ENCODE results near the gene TAX1BP3. TPM values are rescaled to one million over a fixed set of nuclear protein-coding genes. Genes with fewer than 3 reads are reported as not detected.

Gene TAX1BP3
- total RNA-seq, 2 experiments from 2014 or later = 6.0 to 6.6 TPM

DNA sequence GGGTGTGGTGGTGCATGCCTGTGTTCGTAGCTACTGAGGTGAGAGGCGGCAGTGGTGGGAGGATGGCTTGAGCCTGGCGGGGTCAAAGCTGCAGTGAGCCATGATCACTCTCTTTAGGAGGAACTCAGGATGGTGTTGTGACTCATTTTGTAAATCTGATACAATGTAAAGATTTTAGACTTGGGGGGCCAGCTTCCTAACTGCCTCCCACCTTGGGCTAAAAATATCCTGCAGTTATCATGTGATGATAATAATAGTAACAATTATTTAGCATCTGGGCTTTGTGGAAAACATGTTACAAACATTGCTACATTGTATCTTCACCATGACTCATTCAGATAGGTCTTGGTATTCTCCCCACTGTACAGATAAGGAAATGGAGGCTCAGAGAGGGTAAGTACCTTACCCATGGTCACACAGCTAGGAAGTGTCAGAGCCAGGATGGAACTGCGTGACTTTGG lies 24.5 kb downstream of the TAX1BP3 start:
- no peaks in the 10 kb centered on the region for H3K4me1 Mint-ChIP-seq (ENCODE audit: low read depth)
- intact Hi-C loops (cut with DNase I, micrococcal nuclease) = loop anchor here in 1 of 2 experiments (2.0 to 10.0 kb wide), 2 partner anchors 595 to 819 kb away; no protein-coding TSS in a partner anchor
- H3K27me3 Mint-ChIP-seq = no peaks in the 10 kb centered on the region

DNA sequence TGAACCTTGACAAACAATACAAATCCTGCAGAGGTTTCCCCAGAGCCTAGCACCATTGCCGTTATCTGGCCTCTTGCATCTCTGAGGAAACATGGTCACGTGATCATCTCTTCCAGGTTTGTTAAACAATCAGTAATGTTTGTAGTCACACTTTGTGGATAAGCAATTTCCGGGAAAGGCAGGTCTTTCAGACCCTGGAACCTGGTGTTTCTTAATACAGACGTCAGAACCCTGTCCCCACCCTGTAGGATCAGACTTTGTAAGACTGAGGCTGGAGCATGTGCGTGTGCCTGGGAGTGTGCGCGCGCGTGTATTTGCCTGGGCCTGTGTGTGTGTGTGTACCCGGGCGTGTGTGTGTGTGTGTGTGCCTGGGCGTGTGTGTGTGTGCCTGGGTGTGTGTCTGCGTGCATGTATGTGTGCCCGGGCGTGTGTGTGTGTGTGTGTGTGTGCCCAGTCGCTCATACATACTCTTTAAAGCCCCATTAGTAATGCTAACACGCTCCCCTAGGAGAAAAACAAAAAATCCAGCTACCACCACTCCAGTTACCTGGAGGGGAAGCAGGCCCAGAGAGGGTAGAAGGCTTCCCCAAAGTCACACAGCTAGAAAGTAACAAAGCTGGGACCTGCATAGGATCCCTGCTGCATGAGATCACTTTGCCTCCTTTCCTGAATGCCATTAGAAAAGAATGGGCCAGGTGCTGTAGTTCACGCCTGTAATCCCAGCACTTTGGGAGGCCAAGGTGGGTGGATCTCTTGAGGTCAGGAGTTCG lies 26.5 kb downstream of the TAX1BP3 start:
- POLR2A ChIA-PET = no interaction called here
- Mint-ChIP-seq H3K36me3 (ENCODE audit: low read depth) (peaks cover 7% of the 10 kb centered on the region), H3K9me3 (no peaks in the 10 kb centered on the region), H3K27ac (no peak overlapping the region), H3K4me1 (ENCODE audit: low read depth) (peaks cover 10% of the 10 kb centered on the region), H3K27me3 (no peaks in the 10 kb centered on the region), H3K4me3 (no peak overlapping the region)
- CTCF ChIA-PET = no interaction called here
- Histone ChIP-seq H3K36me3 (ENCODE audit: insufficient read depth, low read length) (no peaks in the 10 kb centered on the region), H3K27me3 (ENCODE audit: control insufficient read depth in 1 of 2, insufficient read depth in 2 of 2, low read length in 2 of 2) (no peaks in the 10 kb centered on the region), H3K4me3 (ENCODE audit: low read length) (no peak overlapping the region), H3K9me3 (ENCODE audit: control insufficient read depth in 1 of 2, insufficient read depth in 1 of 2, low read length in 2 of 2) (no peaks in the 10 kb centered on the region), H3K27ac (ENCODE audit: low read depth in 1 of 2, low read length in 2 of 2) (no peak overlapping the region), H3K4me1 (ENCODE audit: insufficient read depth, low read length) (peaks cover 10% of the 10 kb centered on the region)
- intact Hi-C loops (cut with DNase I, micrococcal nuclease) = loop anchor here in 1 of 2 experiments (10.0 kb wide), 1 partner anchor 817 kb away; no protein-coding TSS in a partner anchor
- ATAC-seq (ENCODE audit: poor library complexity) (no peak), DNase-seq (no peak)
- TF ChIP-seq, protein P1, sequence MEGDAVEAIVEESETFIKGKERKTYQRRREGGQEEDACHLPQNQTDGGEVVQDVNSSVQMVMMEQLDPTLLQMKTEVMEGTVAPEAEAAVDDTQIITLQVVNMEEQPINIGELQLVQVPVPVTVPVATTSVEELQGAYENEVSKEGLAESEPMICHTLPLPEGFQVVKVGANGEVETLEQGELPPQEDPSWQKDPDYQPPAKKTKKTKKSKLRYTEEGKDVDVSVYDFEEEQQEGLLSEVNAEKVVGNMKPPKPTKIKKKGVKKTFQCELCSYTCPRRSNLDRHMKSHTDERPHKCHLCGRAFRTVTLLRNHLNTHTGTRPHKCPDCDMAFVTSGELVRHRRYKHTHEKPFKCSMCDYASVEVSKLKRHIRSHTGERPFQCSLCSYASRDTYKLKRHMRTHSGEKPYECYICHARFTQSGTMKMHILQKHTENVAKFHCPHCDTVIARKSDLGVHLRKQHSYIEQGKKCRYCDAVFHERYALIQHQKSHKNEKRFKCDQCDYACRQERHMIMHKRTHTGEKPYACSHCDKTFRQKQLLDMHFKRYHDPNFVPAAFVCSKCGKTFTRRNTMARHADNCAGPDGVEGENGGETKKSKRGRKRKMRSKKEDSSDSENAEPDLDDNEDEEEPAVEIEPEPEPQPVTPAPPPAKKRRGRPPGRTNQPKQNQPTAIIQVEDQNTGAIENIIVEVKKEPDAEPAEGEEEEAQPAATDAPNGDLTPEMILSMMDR (IDR thresholded peaks at IDR 0.05) = no peak

More for the DNA sequence above, 24.5 kb downstream of the TAX1BP3 start:
- H3K9me3 Mint-ChIP-seq = no peaks in the 10 kb centered on the region
- H3K4me1 ChIP-seq (ENCODE audit: insufficient read depth, low read length) = peaks cover 3% of the 10 kb centered on the region
- H3K36me3 Mint-ChIP-seq (ENCODE audit: low read depth) = peaks cover 4% of the 10 kb centered on the region
- TF ChIP-seq, protein P1 (IDR thresholded peaks at IDR 0.05) = no peak
- H3K27me3 ChIP-seq (ENCODE audit: control insufficient read depth in 1 of 2, insufficient read depth in 2 of 2, low read length in 2 of 2) = no peaks in the 10 kb centered on the region
- no peak overlapping the region for H3K27ac ChIP-seq (ENCODE audit: low read depth in 1 of 2, low read length in 2 of 2)
- ATAC-seq (ENCODE audit: poor library complexity) = no peak
- H3K4me3 ChIP-seq (ENCODE audit: low read length) = no peak overlapping the region
- H3K36me3 ChIP-seq (ENCODE audit: insufficient read depth, low read length) = peaks cover 5% of the 10 kb centered on the region
- POLR2A ChIA-PET = no interaction called here
- H3K4me3 Mint-ChIP-seq = no peak overlapping the region
- CTCF ChIA-PET = no interaction called here
- no peaks in the 10 kb centered on the region for H3K9me3 ChIP-seq (ENCODE audit: control insufficient read depth in 1 of 2, insufficient read depth in 1 of 2, low read length in 2 of 2)
- no peak overlapping the region for H3K27ac Mint-ChIP-seq
- no peak for DNase-seq

DNA sequence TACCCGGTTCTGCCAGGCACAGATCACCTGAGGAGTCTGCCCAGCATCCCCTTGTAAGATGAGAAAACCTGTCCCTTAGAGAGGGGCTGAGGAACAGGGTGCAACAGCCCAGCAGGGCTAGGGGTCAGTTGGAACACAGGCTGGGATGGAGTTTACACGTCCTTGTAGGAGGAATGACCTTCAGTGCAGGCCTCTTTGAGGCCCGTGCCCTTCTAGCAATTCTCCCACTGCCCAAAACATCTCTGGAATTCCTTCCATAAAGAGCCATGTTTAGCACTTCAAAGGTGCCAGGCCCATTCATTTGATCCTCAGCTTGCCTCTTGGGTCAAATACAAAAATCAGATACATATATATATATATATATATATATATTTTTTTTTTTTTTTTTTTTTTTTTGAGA lies 27.4 kb downstream of the TAX1BP3 start:
- ATAC-seq (ENCODE audit: poor library complexity) = no peak

More for the DNA sequence above, 27.4 kb downstream of the TAX1BP3 start:
- no peaks in the 10 kb centered on the region for H3K27me3 ChIP-seq (ENCODE audit: control insufficient read depth in 1 of 2, insufficient read depth in 2 of 2, low read length in 2 of 2)
- intact Hi-C loops (cut with DNase I, micrococcal nuclease) = loop anchor here in 1 of 2 experiments (10.0 kb wide), 1 partner anchor 816 kb away; no protein-coding TSS in a partner anchor
- no peaks in the 10 kb centered on the region for H3K9me3 ChIP-seq (ENCODE audit: control insufficient read depth in 1 of 2, insufficient read depth in 1 of 2, low read length in 2 of 2)
- POLR2A ChIA-PET = no interaction called here
- no peak overlapping the region for H3K4me3 ChIP-seq (ENCODE audit: low read length)
- Mint-ChIP-seq H3K4me3 (no peak overlapping the region), H3K36me3 (ENCODE audit: low read depth) (peaks cover 11% of the 10 kb centered on the region), H3K9me3 (no peaks in the 10 kb centered on the region), H3K27me3 (no peaks in the 10 kb centered on the region), H3K4me1 (ENCODE audit: low read depth) (peaks cover 10% of the 10 kb centered on the region), H3K27ac (no peak overlapping the region)
- TF ChIP-seq, protein P1 (IDR thresholded peaks at IDR 0.05) = no peak
- H3K4me1 ChIP-seq (ENCODE audit: insufficient read depth, low read length) = peaks cover 11% of the 10 kb centered on the region
- no peak for DNase-seq
- CTCF ChIA-PET = no interaction called here
- no peaks in the 10 kb centered on the region for H3K36me3 ChIP-seq (ENCODE audit: insufficient read depth, low read length)
- no peak overlapping the region for H3K27ac ChIP-seq (ENCODE audit: low read depth in 1 of 2, low read length in 2 of 2)
